ENCODE data around the gene MRPL54. TPM values are rescaled to one million over a fixed set of nuclear protein-coding genes. Genes with fewer than 3 reads are reported as not detected.
"Not testable (repeated sequence)": the region's sequence is repeated elsewhere in the genome, so short reads cannot be mapped to it uniquely, and the experiment has no call there.

The MRPL54 gene
- total RNA-seq, 2 donors from 2014 or later, result 64.6 to 67.7 TPM

- DNase-seq (peak in 1 of 2 donors; percentile 50), ATAC-seq (no peak)
- intact Hi-C loops (cut with DNase I, micrococcal nuclease), result no loop called here
Observed at GRCh38 chr19:3801412-3802096, 39.1 kb downstream of the MRPL54 start.

GRCh38 chr19:3803114-3803888 lies 40.8 kb downstream of the MRPL54 start:
- DNase-seq, result no peak
- no peak for ATAC-seq
- intact Hi-C loops (cut with DNase I, micrococcal nuclease), result no loop called here

- ATAC-seq (no peak), DNase-seq (no peak)
- intact Hi-C loops (cut with DNase I, micrococcal nuclease), result no loop called here
Observed at GRCh38 chr19:3803986-3804385, 41.5 kb downstream of the MRPL54 start.

GRCh38 chr19:3804429-3804828 lies 41.9 kb downstream of the MRPL54 start:
- intact Hi-C loops (cut with DNase I, micrococcal nuclease), result no loop called here
- ATAC-seq (no peak), DNase-seq (no peak)

- ATAC-seq (no peak), DNase-seq (no peak)
- intact Hi-C loops (cut with DNase I, micrococcal nuclease), result no loop called here
Observed at GRCh38 chr19:3805859-3806258, 43.4 kb downstream of the MRPL54 start.

- ATAC-seq (no peak), DNase-seq (no peak)
- intact Hi-C loops (cut with DNase I, micrococcal nuclease), result no loop called here
Observed at GRCh38 chr19:3807131-3807480, 44.6 kb downstream of the MRPL54 start.

- intact Hi-C loops (cut with DNase I, micrococcal nuclease), result no loop called here
- ATAC-seq, result no peak
Observed at GRCh38 chr19:3807574-3808354, 45.3 kb downstream of the MRPL54 start.

GRCh38 chr19:3808420-3809143 lies 46.1 kb downstream of the MRPL54 start:
- DNase-seq (no peak), ATAC-seq (no peak)
- intact Hi-C loops (cut with DNase I, micrococcal nuclease), result no loop called here

More at GRCh38 chr19:3807574-3808354, 45.3 kb downstream of the MRPL54 start:
- DNase-seq, result no peak

GRCh38 chr19:3809881-3810707 lies 47.6 kb downstream of the MRPL54 start:
- DNase-seq (no peak), ATAC-seq (no peak)
- intact Hi-C loops (cut with DNase I, micrococcal nuclease), result no loop called here

GRCh38 chr19:3810708-3811355 lies 48.4 kb downstream of the MRPL54 start:
- intact Hi-C loops (cut with DNase I, micrococcal nuclease), result no loop called here
- DNase-seq, result no peak
- ATAC-seq, result no peak

- DNase-seq, result no peak
- ATAC-seq, result no peak
- intact Hi-C loops (cut with DNase I, micrococcal nuclease), result no loop called here
Observed at GRCh38 chr19:3813473-3814392, 51.3 kb downstream of the MRPL54 start.

GRCh38 chr19:3814648-3815047 lies 52.2 kb downstream of the MRPL54 start:
- ATAC-seq (no peak), DNase-seq (no peak)
- intact Hi-C loops (cut with DNase I, micrococcal nuclease), result no loop called here

- DNase-seq; ATAC-seq; intact Hi-C loops (cut with DNase I, micrococcal nuclease): not testable (repeated sequence)
Observed at GRCh38 chr19:3816148-3816547, 53.7 kb downstream of the MRPL54 start.

- intact Hi-C loops (cut with DNase I, micrococcal nuclease), result no loop called here
- DNase-seq, result no peak
- no peak for ATAC-seq
Observed at GRCh38 chr19:3816566-3817218, 54.2 kb downstream of the MRPL54 start.

Measured in left colon (tissue), 2 donors.